DMS114 treated with DMSO at 0.1 percent for 48 hours (cell line): ENCODE data around the gene BUD23.
"Not testable (repeated sequence)": the region's sequence is repeated elsewhere in the genome, so short reads cannot be mapped to it uniquely, and the experiment has no call there.

ENCODE experiments used
- DNase-seq: peaks from one replicate; lab custom pipeline; 2025; ENCODE audit not compliant: unreplicated experiment; lab: John Stamatoyannopoulos, UW

BUD23 gene

GRCh38 chr7:73699370-73700068 lies 16.1 kb downstream of the BUD23 start:
- no peak for DNase-seq

DNA sequence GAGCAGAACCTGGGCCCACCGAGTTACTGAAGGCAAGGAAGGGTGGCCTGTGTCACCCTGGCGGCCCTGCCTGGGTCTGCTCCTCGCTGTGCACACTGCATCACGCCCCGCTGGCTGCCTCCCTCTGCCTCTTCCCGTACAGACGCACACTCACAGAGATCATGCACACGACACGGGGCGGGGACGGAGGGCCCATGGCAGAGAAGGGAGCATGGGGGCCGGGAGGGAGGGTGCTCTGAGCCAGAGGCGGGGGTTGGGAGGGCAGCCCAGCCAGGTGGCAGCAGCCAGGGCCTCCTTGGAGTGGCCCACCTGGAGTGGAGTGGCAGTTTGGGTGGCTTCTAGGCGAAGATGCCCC lies 16.6 kb downstream of the BUD23 start:
- no peak for DNase-seq

GRCh38 chr7:73700581-73701134 lies 17.3 kb downstream of the BUD23 start:
- DNase-seq = no peak

- peak; percentile 11 for DNase-seq
These were observed 18.1 kb downstream of the BUD23 start for GRCh38 chr7:73701357-73701995.

DNA sequence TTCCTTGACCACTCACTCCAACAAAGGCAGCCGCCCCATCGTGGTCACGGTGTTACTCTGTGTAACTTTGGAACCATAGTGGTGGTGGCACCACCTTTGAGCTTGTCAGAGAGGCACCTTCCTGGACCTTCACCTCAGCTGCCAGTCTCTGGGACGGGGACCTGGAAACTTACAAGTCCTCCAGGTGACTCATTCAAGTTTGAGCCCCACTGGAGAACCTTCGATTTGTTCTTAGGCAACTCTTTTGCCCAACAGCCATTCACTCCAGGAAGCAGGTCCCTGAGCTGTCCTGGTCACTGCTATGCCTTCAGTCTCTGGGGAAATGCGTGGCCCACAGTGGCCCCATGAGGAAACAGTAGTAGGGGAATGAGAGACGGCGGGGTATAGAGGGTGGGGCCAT lies 18.8 kb downstream of the BUD23 start:
- DNase-seq = no peak

GRCh38 chr7:73702665-73703064 lies 19.3 kb downstream of the BUD23 start:
- no peak for DNase-seq

GRCh38 chr7:73703225-73703624 lies 19.8 kb downstream of the BUD23 start:
- DNase-seq = no peak

DNA sequence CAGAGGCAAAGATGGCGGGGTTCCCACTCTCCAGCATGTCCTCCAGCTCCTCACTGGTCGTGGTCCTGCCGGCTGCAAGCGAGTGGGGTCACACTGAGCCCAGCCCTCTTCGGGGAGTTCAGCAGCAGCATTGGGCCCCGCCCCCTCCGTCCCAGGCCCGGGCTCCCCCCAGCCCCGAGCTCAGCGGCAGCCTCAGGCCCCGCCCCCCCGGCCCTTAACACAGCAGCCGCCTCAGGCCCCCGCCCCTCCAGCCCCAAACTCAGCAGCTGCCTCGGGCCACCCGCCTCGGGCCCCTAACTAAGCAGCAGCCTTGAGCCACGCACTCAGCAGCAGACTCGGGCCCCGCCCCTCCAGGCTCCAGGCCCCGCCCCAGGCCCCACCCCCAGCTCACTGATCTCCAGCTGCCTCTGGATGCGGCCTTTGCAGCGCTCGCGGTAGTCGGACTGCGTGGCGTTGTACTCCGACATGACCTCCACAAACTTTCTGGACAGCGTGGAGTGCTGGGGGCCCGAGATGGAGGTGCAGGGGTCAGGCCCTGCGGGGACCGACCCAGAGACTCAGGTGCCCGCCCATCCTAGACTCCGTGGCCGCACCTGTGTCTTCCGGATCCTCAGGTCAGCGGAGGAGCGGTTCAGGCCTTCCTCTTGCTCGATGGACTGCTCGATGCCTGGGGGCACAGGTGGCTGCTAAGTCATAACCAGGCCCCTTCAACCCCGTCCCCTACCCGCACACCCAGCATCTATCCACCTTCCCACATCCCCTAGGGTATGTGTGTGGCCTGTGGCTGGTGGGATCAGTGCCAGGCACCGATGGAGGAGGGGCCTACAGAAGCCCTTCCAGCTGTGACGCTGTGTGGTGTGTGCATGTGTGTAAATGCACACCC lies 20.6 kb downstream of the BUD23 start:
- DNase-seq = no peak

DNA sequence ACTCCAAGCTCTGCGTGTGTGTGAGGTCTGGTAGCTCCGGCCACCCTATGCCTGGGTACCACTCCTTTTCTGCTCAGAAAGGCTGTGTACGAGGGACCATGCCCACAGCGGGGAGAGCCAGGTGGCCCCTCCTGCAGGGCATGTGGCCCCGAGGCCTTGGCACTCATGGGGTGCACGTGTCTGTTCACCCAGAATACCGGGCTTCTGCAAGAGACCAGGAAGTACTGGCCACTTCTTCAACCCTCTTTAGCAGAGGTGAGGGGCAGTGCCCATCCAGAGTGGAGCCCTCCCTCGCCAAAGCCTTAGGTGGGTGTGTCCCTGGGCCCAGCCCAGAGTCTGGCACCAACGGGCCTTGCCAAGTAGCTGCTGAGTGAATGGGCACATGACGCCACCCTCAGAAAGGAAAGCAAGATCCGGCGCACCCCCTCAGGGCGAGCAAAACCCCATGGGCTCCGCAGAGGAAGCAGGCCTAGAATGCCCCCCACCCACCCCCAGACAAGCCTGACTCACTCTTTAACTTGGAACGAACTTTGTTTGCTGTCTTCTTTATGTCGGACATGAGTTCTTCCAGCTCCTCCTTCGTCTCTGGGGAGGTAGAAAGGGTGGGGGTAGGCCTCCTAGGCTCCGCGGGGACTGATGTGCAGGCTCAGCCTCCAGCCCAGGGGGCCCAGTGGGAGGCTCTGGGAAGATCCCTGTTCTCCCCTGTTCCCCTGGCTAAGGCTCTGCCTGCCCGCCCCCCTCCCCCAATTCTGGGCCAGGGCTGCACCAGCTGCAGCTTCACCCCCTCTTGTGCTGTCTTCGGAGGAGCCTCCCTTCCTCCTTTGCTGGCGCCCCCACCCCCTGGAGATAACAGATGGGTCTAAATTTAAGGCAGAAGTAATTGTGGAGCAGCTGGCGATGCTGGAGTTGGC lies 21.5 kb downstream of the BUD23 start:
- DNase-seq = no peak

DNA sequence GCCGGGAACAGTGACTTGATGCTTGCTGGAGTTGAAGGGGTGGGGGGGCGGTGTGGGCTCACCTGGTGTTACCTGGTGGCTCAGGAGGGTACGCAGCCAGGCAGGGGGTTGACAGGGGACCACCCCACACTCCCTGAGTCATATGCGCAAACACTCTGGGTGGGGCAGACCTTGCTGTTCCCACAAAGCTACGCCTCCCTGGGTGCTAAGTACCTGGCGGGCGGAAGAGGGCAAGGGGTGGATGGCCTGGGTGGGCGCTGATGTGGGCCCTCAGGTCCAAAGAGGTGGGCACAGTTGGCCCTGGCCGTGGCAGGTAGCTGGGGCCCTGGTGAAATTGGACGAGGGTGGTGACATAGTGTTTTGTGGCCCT lies 22.1 kb downstream of the BUD23 start:
- no peak for DNase-seq

GRCh38 chr7:73706126-73707044 lies 23.0 kb downstream of the BUD23 start:
- DNase-seq = no peak

GRCh38 chr7:73707045-73707631 lies 23.7 kb downstream of the BUD23 start:
- DNase-seq = no peak

DNA sequence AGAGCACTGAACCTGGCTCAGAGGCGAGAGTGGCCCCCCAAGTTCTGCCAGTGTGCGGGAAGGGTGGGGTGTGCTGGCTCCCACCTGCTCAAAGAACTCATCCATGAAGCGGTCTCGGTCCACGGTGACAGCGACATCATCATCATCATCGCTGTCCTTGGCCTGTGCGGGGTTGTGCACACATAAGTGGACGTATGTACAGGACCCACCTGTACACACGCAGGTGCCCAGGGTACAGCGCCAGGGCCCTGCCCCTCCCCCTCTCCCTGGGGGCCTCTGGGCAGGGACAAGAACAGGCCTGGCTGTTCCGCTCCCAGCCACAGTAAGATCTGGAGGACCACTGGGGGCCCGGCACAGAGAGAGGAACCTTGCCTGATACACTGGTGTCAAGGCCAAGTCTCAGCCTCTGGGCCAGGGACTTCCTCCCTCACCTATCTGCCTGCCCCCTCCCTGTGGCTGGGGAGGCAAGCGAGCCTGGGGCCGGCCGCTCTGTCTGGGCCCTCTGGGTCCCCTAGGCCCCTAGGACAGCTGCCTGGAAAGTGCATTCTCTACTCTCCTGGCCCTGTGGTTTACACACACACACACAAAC lies 25.7 kb downstream of the BUD23 start:
- no peak for DNase-seq

GRCh38 chr7:73712773-73713172 lies 29.4 kb downstream of the BUD23 start:
- no peak for DNase-seq

- DNase-seq = not testable (repeated sequence)
These were observed 29.9 kb downstream of the BUD23 start for GRCh38 chr7:73713319-73713718.

DNA sequence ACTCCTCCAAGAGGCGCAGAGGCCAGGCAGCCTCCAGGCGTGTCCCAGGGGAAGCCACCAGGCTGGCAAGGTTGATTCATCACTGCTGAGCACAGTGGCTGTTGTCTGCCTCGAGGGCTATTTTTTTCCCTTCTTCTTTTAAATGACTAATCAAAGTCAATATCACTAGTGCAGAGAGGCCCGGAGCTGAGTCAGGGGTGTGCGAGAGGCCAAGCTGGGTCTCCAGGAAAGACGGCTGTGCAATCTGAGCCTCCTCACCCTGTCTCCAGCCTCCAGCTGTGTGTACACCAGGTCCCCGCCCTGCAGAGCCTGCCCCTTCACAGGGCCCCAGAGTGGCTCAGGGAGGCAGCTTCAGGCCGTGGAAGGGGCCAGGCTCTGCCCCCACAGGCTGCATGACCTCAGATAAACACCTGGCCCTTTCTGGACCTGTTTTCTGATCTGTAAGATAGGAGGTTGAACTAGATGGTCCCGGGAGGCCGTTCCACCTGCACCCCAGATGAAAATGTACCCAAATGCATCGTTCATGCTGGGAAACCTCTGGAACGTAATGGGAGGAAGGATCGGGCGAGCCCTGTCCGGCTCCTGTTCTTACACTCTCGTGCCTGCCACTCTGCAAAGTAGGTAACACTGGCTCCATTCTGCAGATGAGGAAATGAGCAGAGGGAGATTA lies 32.4 kb downstream of the BUD23 start:
- no peak for DNase-seq

DNA sequence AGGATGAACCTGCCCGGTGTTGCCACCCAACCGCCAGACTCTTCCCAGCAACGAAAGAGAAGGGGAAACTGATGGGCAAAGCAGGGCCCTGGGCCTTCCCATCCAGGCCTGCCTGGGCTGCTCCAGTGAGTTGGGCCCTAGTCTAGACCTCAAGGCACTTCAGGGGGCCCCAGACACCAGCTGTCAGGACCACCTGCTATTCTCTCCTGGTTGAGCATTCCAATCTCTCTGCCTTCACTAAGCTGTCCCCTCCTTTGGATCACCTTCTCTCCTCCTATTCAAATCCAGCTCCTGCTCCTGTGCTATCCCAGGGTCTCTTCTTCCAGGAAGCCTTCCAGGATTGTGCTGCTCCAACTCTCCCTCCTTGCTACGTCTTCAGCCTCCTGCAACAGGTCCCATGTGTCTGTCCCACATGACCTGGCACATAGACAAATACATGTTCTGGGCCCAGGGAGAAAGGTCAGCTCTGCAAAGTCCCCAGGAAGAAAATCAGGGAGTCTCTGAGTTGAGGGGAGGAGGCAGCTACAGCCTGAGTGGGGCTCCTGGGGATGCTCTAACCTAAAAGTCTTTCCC lies 33.0 kb downstream of the BUD23 start:
- DNase-seq = no peak
